GM23338 (cell line): Measurements from ENCODE around the gene KLKB1.

Experiments
- CREB1 ChIP-seq: fragments of 250-450 bp; sonication (Bioruptor Pico); IDR thresholded peaks from 2 replicates; pipeline ENCODE4 v1.5.0; 2020; ENCODE audit warnings: low read depth, mild to moderate bottlenecking, moderate library complexity
- EZH2 ChIP-seq: fragments of 200-600 bp; sonication (generic); IDR thresholded peaks from one replicate; pipeline ENCODE4 v1.8.0; 2017; ENCODE audit warnings: antibody characterized with exemption, mild to moderate bottlenecking, low read depth; ENCODE audit not compliant: unreplicated experiment
- EZH2phosphoT487 ChIP-seq: fragments of 200-600 bp; sonication (generic); IDR thresholded peaks from one replicate; pipeline ENCODE4 v1.8.1; 2018; ENCODE audit warnings: antibody characterized with exemption; ENCODE audit not compliant: unreplicated experiment
- POLR2AphosphoS5 ChIP-seq: IDR thresholded peaks from 2 replicates; pipeline ENCODE4 v1.6.1; 2016; ENCODE audit warnings: antibody characterized with exemption, low read depth
- TF ChIP-seq, protein P1 (sequence below), 2 experiments: fragments of 200-600 bp in 1 of 2; sonication (generic) in 1 of 2; conservative IDR thresholded peaks; 2 replicates each; pipeline versions ENCODE4 v1.5.1 to v1.6.1; 2016 to 2017; ENCODE audit warnings: antibody characterized with exemption in 2 of 2, low read depth in 2 of 2, mild to moderate bottlenecking in 2 of 2, moderate library complexity in 1 of 2
- TF ChIP-seq, protein P2 (sequence below): IDR thresholded peaks from one replicate; pipeline ENCODE4 v1.6.1; 2018; ENCODE audit warnings: antibody characterized with exemption; ENCODE audit not compliant: unreplicated experiment
- TF ChIP-seq, protein P3 (sequence below): IDR thresholded peaks from 2 replicates; pipeline ENCODE4 v1.6.1; 2016; ENCODE audit warnings: antibody characterized with exemption

DNA sequence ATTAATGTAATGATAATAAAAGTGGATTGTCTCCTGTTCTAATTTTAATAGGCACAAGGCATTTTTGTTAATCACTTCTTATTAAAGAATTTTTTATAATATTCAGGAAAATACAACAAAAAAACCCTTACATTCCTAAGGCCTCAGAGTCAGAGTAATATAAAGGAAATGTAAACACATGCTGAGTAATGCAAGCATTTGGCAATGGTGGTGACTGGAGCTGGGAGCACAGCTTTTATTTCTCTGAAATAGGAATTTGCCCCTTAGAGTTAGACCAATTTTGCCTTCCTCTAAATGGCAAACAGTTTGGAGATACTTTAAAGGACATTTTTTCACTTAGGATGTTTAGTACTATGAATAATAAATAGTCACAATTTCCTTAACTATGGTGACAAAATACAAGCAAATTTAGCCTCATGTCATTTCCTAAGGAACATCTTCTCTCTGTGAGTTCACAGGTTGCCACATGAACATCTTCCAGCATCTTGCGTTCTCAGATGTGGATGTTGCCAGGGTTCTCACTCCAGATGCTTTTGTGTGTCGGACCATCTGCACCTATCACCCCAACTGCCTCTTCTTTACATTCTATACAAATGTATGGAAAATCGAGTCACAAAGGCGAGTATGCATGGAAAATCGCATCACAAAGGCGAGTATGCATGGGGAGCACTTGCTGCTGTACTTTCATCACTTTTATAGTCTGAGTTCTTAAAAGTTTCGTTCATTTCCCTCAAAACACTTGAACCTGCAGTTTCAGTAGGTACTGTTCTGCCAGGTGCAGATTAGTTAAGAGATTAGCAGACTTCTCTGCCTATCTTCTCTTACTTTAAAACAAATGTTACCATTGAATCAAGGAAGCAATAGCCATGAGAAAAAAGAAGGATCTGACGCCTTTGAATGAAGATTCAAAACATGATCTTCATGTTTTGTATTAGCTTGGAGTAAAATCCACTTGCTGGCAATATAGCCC, 22.8 kb downstream of the KLKB1 start:
- TF ChIP-seq, protein P1, sequence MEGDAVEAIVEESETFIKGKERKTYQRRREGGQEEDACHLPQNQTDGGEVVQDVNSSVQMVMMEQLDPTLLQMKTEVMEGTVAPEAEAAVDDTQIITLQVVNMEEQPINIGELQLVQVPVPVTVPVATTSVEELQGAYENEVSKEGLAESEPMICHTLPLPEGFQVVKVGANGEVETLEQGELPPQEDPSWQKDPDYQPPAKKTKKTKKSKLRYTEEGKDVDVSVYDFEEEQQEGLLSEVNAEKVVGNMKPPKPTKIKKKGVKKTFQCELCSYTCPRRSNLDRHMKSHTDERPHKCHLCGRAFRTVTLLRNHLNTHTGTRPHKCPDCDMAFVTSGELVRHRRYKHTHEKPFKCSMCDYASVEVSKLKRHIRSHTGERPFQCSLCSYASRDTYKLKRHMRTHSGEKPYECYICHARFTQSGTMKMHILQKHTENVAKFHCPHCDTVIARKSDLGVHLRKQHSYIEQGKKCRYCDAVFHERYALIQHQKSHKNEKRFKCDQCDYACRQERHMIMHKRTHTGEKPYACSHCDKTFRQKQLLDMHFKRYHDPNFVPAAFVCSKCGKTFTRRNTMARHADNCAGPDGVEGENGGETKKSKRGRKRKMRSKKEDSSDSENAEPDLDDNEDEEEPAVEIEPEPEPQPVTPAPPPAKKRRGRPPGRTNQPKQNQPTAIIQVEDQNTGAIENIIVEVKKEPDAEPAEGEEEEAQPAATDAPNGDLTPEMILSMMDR (conservative IDR thresholded peaks at IDR 0.05; ENCODE audit: low read depth in 2 of 2) = no peak
- peak; percentile 37; the same call in 1 of the 2 replicates for TF ChIP-seq CREB1 (CRISPR knock-in tag)
- no peak for TF ChIP-seq EZH2
- no peak for TF ChIP-seq EZH2phosphoT487
- TF ChIP-seq, protein P2, sequence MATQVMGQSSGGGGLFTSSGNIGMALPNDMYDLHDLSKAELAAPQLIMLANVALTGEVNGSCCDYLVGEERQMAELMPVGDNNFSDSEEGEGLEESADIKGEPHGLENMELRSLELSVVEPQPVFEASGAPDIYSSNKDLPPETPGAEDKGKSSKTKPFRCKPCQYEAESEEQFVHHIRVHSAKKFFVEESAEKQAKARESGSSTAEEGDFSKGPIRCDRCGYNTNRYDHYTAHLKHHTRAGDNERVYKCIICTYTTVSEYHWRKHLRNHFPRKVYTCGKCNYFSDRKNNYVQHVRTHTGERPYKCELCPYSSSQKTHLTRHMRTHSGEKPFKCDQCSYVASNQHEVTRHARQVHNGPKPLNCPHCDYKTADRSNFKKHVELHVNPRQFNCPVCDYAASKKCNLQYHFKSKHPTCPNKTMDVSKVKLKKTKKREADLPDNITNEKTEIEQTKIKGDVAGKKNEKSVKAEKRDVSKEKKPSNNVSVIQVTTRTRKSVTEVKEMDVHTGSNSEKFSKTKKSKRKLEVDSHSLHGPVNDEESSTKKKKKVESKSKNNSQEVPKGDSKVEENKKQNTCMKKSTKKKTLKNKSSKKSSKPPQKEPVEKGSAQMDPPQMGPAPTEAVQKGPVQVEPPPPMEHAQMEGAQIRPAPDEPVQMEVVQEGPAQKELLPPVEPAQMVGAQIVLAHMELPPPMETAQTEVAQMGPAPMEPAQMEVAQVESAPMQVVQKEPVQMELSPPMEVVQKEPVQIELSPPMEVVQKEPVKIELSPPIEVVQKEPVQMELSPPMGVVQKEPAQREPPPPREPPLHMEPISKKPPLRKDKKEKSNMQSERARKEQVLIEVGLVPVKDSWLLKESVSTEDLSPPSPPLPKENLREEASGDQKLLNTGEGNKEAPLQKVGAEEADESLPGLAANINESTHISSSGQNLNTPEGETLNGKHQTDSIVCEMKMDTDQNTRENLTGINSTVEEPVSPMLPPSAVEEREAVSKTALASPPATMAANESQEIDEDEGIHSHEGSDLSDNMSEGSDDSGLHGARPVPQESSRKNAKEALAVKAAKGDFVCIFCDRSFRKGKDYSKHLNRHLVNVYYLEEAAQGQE = no peak
- no peak; the same call in none of the 2 replicates for TF ChIP-seq POLR2AphosphoS5
- TF ChIP-seq, protein P3, sequence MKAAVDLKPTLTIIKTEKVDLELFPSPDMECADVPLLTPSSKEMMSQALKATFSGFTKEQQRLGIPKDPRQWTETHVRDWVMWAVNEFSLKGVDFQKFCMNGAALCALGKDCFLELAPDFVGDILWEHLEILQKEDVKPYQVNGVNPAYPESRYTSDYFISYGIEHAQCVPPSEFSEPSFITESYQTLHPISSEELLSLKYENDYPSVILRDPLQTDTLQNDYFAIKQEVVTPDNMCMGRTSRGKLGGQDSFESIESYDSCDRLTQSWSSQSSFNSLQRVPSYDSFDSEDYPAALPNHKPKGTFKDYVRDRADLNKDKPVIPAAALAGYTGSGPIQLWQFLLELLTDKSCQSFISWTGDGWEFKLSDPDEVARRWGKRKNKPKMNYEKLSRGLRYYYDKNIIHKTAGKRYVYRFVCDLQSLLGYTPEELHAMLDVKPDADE = no peak
